GM12878 (cell line): Measurements from ENCODE around the gene CIROP.
"Not testable (repeated sequence)": the region's sequence is repeated elsewhere in the genome, so short reads cannot be mapped to it uniquely, and the experiment has no call there.

Experiments used
- ATF3 ChIP-seq: IDR thresholded peaks from 2 replicates; pipeline ENCODE4 v1.6.1; 2011; ENCODE audit warnings: low read depth, mild to moderate bottlenecking, low read length, moderate library complexity, borderline replicate concordance; ENCODE audit errors: extremely low read depth
- CBFB ChIP-seq: IDR thresholded peaks from 2 replicates; pipeline ENCODE4 v1.6.1; 2016; ENCODE audit warnings: antibody characterized with exemption, low read depth
- CTCF ChIP-seq, 3 experiments: IDR thresholded peaks in 2 of 3; conservative IDR thresholded peaks in 1 of 3; 2 replicates each; pipeline ENCODE4 v1.5.1; 2011; ENCODE audit warnings: low read depth in 3 of 3, low read length in 3 of 3, mild to moderate bottlenecking in 3 of 3, control low read depth in 2 of 3, moderate library complexity in 2 of 3, inconsistent platforms in 1 of 3, mixed read lengths in 1 of 3; ENCODE audit not compliant: control insufficient read depth in 2 of 3, insufficient read depth in 1 of 3; ENCODE audit errors: extremely low read depth in 1 of 3
- KDM1A ChIP-seq: fragments of 200-600 bp; sonication (generic); IDR thresholded peaks from 2 replicates; pipeline ENCODE4 v1.6.1; 2016; ENCODE audit warnings: borderline replicate concordance
- NR2C1 ChIP-seq: fragments of 450-650 bp; IDR thresholded peaks from 2 replicates; pipeline ENCODE4 v1.6.1; 2017; ENCODE audit warnings: antibody characterized with exemption, mild to moderate bottlenecking, moderate library complexity
- POLR2A ChIP-seq: IDR thresholded peaks from 2 replicates; pipeline ENCODE4 v1.6.1; 2011; ENCODE audit warnings: low read depth, mild to moderate bottlenecking, low read length
- POLR2AphosphoS5 ChIP-seq: IDR thresholded peaks from 2 replicates; pipeline ENCODE4 v1.6.1; 2011; ENCODE audit warnings: mild to moderate bottlenecking, low read length, inconsistent platforms
- RELA ChIP-seq: fragments of 450-650 bp; IDR thresholded peaks from 2 replicates; pipeline ENCODE4 v1.8.0; 2014; ENCODE audit warnings: borderline replicate concordance; ENCODE audit not compliant: partially characterized antibody
- REST ChIP-seq: IDR thresholded peaks from 2 replicates; pipeline ENCODE4 v1.6.1; 2012; ENCODE audit warnings: mild to moderate bottlenecking, low read depth, low read length
- TAF1 ChIP-seq: IDR thresholded peaks from 2 replicates; pipeline ENCODE4 v1.6.1; 2011; ENCODE audit warnings: mild to moderate bottlenecking, low read depth, low read length, borderline replicate concordance
- YY1 ChIP-seq: IDR thresholded peaks from 2 replicates; pipeline ENCODE4 v1.6.1; 2011; ENCODE audit warnings: low read depth, mild to moderate bottlenecking, low read length
- ZBTB11 ChIP-seq: fragments of 450-650 bp; formaldehyde crosslinking; IDR thresholded peaks from 2 replicates; pipeline ENCODE4 v1.5.0; 2022; ENCODE audit warnings: mild to moderate bottlenecking, missing genetic modification characterization
- ZBTB4 ChIP-seq: fragments of 450-650 bp; formaldehyde crosslinking; IDR thresholded peaks from 2 replicates; pipeline ENCODE4 v1.4.0; 2022; ENCODE audit warnings: mild to moderate bottlenecking, moderate library complexity

- not testable (repeated sequence) for TF ChIP-seq POLR2AphosphoS5; CTCF (IDR thresholded peaks at IDR 0.05 in 2 of 3, conservative IDR thresholded peaks at IDR 0.05 in 1 of 3; ENCODE audit: control insufficient read depth in 2 of 3, extremely low read depth in 1 of 3, insufficient read depth in 1 of 3, low read depth in 3 of 3, low read length in 3 of 3); CBFB; ZBTB11 (CRISPR knock-in tag); ZBTB4 (CRISPR knock-in tag); POLR2A; ATF3; KDM1A; REST; TAF1; YY1; RELA; NR2C1
These were observed 2.8 kb upstream of the CIROP start for GRCh38 chr14:23107620-23108019.
